NCI-H2029 (cell line): ENCODE results near the gene ADAMTS2.
"Not testable (repeated sequence)": the region's sequence is repeated elsewhere in the genome, so short reads cannot be mapped to it uniquely, and the experiment has no call there.

Source experiments
- DNase-seq: peaks from one replicate; lab custom pipeline; 2025; lab: John Stamatoyannopoulos, UW

The ADAMTS2 gene

DNA sequence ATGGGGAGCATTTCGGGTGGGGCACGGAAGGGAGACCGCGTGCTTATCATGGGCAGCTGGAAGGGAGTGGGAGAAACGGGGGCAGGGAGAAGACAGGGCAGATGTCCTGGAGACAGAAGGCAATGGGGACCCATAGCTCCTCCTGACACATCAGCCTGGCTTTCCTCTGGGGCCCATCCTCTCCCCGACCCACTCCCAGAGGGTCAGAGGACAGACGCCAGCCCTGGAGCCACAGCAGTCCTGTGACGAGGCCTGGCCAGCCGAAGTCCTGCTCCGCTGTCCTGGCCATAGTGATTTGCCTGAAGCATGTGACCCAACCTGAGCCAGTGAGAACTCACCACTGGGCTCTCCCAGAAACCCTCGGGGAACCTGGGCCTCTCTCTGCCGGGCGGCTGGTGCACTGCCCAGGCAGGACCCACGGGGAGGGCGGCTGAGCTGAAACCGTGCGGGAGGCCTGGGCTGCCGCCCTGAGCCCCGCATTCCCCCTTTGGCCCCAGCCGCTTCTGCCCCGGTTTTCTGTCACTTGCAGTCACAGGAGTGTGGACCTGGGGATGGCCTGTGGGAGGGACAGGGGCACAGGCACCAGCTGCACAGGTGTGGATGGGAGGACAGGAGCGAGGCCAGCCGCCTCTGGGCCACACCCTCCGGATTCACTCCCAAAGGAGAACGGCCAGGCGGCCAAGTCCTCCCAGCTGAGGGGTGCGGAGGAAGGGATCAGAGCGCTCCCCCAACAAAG lies 19.8 kb downstream of the ADAMTS2 start:
- no peak for DNase-seq

DNA sequence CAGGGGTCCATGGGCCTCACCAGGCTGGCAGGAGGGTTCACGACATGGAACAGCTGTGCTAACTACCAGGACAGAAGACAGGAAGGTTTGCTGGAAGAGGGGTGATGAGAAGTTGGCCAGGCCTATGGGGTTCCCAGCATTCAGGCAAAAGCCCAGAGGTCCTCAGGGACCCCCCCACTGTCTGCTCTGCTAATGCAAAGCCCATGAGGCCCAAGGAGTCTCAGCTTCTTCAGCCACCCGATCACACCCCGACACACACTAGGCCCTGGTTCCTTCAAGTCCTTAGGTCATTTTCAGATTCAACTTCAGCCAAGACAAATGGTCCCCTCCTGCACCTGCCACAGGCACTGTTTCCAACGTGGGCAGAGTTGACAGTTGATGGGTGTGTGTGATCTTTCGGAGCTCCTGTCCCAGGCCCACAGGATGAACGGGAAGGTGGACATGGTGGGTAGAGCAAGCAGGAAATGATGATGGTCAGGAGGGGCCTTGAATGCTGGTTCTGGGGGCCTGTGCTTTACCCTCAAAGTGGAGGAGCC lies 20.4 kb downstream of the ADAMTS2 start:
- no peak for DNase-seq

DNA sequence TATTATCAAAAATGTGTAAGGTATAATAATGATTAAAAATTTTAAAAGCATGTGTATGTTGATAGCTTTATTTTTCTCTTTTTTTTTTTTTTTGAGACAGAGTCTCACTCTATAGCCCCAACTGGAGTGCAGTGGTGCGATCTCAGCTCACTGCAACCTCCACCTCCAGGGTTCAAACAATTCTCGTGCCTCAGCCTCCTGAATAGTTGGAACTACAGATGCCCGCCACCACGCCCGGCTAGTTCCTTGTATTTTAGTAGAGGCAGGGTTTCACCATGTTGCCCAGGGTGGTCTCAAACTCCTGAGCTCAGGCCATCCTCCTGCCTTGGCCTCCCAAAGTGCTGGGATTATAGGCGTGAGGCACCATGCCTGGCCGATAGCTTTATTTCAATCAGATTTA lies 20.9 kb downstream of the ADAMTS2 start:
- DNase-seq: not testable (repeated sequence)

DNA sequence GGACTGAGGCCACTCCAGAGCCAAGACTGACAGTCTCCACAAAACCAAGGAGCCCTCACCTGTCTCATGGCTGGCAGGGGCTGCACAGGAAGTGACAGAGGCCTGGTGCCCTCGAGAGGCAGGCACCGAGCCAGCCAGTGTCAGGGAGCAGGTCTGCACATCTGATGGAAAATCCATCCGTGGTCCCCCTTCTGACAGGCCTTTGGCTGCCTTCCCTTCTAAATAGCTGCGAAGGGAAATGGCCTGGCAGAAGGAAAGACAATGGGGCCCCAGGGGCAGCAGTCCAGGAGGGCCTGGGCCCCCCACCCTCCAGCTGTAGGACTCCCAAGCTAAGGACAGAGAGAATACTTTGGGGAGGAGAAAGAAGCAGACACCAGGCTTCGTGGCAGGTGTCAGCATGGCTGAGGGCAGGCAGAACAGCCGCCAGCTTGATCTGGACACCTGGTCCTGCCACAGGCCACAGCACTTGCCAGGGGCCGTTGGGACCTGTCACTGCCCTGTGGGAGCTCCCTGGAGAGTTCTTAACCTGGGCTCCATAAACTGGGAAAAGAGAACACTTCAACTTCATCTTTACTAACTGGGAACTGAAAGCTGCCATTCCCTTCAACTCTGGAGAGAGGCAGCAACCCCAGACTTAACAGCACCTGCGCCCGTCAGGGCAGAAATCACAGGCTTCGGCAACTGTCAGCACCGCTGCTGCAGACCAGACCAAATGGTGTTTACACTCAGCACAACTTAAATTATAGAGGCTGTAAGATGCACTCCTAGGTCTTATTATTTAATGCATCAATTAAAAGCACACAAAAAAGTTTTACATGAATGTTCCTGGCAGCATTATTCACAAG lies 22.0 kb downstream of the ADAMTS2 start:
- no peak for DNase-seq

DNA sequence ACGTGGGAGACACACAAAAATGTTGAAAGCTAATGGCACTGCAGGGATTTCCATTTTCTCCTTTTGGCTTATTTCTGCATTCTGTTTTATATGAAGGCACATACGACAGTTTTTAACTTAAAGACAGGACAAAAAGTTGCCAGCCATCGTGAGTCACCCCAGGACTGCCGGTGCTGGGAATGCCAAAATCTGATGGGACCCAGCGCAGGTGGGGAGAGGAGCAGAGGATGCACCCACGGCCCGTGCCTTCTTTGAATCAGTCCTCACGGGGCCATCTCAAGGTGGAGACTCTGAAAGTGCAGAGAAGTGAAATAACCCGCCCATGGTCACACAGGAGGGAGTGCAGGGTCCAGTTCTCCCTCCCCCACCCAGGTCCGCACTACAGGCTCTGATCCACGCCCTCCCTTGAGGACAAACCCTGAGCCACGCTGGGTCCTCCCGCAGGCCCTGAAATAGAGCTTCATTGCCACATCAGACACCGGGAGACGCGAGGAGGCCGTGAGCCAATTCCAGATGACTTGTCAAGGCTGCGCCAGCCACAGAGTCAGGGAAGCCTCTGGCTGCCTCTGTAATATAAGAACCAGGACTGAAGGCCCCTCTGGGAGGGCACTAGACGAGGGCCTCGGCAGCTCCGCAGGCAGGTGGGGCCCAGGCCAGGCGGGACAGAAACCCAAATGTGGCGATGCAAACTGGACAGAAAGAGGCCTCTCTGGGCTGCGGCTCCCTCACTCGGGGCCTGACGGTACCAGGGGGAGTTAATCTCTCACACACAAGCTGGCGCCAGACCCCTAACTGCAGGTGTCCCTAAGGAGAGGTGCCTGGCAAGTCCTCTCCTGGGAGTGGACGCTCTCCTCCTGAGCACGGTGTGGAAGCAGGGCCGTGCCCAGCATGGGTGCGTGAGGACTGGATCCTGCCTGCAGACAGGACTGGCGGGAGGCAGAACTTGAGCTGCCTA lies 22.9 kb downstream of the ADAMTS2 start:
- no peak for DNase-seq

DNA sequence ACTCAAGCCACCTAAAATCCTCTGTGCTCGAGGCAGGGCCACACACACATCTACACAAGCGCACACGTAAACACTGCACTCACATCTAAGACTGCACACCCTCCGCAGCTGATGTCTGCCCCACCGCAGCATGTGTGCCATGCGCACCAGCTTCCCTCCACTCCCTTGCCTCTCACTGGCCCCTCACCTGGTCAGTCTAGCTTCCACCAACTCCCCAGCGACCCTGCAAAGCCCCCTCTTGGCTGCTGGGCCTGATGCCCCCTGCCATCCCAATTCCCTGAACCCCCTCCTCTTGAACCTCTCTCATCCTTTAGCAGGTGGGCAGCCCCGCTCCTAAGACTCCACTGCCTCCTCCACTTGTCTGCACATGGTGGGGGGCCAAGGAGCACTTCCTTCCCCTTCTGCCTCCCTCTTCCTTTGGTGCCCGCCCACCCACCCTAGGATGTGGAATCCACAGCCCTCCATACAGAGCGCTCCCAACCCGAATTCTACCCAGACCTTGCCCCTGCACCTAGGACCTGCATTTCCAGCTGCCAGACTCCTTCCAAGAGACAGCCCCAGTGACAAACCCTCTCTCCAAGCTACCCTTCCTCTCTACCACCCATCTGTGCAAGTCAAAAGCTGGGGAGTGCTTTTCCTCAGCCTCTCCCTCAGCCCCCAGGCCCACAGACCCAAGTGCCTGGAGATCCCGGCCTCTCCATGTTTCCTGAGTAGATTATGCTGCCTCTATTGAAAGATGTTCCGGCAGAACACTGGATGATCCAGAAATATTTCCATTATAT lies 23.9 kb downstream of the ADAMTS2 start:
- no peak for DNase-seq

DNA sequence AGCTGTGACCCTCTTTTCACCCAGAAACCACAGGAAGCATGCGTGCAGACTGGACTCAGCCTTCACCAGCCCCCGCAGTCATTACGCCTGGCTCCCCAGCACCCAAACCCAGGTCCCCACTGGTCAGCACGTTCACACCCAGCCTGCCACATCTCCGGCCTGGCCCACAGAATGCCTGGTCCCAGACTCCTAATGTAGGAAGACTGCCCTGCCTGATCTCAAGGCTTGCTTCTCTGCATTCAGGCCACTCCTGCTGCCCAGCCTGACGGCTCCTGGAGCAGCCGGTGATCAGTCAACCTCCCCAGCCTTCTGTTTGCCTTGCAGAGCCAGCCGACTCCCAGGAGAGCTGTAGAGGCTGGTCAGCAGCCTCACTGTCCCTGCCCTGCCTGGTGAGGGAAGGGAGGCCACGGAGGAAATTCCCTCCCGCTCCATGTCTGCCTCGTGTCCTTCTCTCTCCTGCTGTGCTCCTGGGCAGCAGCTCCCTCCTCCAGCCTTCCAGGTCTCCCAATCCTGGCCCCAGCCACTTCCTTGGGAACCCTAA lies 25.4 kb downstream of the ADAMTS2 start:
- no peak for DNase-seq

DNA sequence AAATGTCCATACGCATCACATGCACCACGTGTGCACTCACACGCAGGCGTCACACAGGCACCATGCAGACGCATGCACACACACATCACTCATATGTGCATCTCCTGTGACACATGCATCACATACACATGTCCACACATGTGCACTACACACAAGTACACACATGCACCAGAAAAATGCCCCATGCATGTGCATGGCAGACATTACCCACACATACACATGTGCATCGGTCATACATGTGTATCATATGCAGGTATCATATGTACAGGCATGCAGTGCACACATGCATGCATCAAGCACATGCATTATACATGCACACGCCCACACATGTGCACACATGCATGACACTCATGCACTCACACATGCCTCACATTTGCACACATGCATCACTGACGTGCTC lies 26.1 kb downstream of the ADAMTS2 start:
- no peak for DNase-seq

DNA sequence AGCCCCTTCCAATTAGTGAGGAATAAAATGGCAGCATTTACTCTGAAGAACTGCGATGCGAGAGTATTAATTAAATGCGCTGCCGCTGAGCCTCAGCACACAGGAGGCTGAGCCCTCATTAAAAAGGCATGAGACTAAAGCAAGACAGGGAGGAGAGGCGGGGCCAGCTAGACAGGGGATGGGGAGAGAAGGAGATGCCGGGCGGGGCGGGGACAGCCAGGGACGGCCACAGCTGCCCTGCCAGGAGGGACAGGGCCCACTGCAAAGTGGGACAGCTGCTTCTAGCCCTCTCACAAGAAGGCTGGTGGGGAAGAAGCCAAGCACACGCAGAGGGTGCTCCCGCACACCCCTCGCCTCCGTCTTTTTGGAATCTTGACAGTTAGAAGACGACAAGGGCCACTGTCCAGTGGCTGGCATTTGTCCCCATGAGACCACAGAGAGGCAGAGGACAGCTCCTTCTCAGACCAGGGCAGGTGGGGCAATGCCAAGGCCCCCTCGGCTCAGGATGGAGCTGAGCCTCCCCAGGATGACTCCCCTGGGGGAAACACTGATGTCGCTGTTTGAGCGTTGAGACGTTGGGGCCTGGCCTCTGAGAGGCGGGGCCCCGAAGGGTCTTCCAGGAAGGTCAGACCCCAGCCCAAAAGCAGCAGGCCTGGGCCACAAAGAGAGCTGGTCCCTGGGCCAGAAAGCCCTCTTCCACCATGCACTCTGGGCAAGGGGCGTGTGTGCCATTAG lies 26.9 kb downstream of the ADAMTS2 start:
- DNase-seq: no peak

DNA sequence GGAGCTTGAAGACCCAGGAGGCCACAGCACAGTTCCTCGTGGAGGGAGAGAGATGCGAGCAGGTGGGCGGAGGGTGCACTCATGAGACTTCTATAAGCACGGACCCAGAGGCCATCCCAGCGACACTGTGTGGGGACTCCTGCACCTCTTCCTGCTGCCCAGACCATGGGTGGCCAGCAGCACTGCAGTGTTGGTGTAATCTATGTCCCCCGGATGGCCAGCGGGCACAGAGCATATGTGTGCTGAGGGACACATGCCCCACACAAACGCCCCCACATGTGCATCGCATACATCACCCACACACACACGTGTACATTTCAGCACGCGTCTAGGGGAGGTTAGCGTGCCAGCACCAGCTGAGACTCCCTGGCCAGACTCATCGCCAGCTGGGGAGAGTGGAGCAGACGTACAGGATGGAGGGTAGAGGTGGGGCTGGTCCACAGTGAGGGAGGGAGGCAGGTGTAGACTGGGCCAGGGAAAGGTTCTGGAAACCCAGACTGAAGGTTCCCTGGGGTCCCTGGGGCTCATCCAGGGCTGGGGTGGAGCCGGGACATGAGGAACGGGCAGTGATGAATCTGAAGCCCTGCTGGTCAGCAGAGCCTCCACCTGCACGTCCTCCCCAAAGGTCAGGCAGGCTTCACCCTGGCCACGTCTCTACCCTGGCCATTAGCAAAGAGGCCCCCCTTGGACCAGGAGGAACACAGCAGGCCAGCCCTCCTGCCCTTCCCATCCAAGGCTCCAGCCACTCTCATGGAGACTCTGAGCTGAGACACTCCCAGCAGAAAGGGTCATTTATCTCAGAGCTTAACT lies 27.6 kb downstream of the ADAMTS2 start:
- no peak for DNase-seq

DNA sequence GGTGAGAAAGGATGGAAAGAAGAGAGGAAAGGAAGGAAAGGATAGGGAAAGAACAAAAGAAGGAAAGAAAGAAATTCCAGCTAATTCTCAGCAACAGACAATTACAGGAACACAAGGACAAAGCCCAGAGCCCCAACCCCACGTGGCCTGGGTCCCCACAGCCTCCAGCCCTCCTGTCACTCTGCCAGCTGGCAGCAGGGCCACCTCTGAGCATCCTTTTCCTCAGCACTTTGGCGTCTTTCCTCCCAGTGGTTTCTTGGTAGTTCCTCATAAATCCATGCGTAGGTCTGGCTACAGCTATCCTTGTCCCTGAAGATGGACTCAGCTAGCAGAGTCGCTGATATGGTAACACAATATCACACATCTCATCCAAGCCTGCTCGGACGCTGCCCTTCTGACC lies 28.3 kb downstream of the ADAMTS2 start:
- no peak for DNase-seq

DNA sequence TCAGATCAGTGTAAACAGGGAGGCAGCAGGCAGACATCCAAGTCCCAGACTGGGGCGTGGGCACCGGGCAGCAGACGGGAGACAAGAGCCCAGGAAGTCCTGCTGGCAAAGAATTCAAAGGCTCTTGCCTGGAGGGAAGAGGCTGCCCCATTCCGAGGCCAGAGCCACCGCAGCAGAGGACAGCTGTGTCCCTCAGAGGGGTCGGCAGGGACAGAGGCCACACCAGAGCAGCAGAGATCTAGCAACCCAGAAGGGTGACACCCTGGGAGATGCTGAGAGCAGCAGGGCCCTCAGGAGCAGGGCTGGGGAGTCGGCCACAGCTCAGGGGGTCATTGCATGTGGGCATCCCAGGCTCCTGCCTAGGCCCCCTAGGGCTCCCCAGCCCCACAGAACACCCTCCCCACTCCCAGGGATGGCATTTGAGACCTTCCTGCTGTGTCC lies 29.1 kb downstream of the ADAMTS2 start:
- no peak for DNase-seq

DNA sequence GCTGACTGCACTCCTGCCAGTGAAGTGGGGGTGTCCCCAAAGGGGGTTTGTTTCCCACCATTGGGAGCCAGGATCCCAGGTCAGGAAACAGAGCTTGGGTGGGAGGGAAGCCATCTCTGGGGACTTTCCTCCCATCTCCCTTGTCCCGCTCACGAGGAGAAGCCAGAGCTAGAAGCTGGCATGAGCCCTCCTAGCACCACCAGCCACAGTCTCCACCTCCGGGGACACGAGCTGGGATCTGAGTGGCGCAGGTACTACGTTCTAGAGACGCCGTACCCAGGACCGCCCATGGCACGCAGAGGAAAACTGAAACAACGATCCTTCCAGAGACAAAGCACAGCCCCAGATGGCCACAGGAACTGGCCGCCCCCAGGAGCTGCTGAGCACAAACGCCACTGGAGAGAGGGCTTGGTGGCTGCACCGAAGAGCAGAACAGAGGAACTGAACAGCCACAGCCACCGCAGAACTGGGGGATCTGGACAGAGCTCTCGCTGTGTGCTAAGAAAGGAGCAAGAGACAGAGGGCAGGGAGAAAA lies 29.8 kb downstream of the ADAMTS2 start:
- no peak for DNase-seq

DNA sequence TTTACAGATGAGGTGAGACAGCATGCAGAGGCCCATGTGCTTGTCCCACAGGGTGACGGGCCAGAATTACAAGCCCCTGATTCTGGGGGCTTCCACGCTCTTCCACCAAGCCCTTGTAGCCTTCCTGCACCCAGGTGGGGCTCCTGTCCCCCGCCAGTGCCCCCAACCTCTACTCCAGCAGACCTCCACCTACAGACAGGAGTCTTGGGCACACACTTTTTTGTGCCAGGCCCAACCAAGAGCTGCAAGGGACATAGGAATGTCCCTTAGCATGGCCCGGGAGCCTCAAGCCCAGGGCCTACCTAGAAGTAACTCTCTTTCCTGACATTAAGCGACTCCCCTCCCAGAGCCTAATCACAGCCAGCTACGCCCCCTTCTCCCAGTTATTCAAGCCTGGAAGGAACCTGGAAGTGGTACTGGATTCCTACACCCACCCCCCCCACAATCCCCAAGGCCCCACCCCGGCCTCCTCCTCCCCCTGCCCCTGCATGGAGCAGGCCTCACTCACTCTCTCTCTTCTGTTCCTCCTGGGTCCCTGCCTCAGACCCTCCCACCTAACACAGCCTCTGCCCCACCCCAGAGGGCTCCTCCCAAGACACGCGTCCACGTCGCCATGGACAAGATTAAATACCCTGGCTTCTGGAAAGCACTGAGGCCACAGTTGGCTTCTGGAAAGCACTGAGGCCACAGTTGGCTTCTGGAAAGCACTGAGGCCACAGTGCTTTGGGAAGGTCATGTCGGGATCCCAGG lies 30.5 kb downstream of the ADAMTS2 start:
- DNase-seq: no peak

DNA sequence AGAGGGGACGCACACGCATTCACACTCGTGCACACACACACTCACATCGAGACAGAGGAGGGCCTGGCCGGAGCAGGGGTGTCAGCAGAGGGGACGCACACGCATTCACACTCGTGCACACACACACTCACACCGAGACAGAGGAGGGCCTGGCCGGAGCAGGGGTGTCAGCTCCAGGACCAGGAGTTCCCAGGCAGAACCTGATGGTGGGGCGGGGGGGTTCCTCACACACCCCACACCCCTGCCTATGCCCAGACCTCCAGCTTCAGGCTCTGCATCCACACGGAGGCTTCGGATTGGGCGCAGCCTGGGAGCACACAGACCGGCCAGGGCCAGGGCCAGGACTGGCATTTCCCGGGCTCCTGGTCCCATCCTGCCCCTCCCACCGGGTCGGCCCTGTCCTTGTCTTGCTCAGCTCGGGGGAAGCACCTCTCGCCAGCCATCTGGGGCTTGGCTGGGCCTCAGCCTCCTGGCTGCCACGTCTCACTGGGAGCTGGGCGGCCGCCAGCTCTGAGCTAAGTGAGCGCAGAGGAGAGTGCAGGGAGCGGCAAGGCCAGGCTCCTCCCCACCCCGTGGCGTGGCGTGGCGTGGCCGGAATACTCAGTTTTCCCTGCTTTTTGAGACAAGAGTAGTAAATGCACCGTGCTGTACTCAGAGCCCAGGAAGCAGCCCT lies 31.3 kb downstream of the ADAMTS2 start:
- DNase-seq: no peak

DNA sequence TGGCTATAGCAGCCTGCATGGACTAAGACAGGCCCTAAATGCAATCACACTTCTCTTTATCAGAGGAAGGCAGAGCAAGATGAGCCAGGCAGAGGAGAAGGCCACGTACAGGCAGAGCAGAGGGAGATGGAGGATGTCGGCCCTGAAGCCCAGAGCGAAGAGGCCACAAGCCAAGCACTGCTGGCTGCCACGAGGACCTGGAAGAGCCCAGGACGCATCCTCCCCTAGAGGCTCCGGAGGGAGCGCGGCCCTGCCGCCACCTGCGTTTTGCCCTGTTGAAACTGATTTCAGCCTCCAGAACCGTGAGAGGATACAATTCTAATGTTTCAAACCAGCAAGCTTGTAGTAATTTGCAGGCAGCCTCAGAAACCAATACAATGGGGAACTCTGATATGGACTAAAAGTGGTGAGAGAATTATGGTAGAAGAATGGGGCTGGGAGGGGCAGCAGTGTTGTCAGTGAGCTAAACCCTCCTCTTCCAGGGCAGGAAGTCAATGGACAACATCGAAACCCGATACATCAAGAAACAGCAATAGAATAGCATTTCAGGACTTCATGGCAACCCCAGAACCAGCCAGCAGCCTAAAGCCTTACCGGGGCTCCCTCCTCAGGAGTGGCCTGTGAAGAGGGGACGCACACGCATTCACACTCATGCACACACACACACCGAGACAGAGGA lies 32.6 kb downstream of the ADAMTS2 start:
- no peak for DNase-seq

DNA sequence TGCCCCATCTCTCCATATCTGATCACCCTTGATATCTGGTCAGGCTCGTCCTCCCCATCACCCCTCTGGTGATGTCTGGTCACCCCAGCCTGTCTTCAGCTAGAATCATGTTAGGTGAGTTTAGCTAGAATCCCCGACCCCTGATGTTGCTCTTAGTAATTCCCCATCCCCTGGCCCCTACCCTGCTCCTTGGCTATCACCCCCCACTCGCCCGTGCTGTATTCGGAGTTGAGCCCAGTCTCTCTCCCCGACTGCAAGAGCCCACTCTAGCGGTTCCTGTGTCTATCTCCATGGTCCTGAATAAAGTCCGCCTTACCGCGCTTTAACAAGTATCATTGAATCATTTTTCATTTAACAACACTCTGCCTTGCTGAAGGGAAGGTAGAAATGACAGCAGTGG lies 33.7 kb downstream of the ADAMTS2 start:
- DNase-seq: no peak
